ENCODE data around the gene MLLT6. TPM values are rescaled to one million over a fixed set of nuclear protein-coding genes. Genes with fewer than 3 reads are reported as not detected.

The MLLT6 gene
- total and polyA plus RNA-seq, 2 of the 13 experiments (the other 11 are each of a cell fraction or from before 2014, with no cell fraction given): 50.7 to 69.5 TPM

DNA sequence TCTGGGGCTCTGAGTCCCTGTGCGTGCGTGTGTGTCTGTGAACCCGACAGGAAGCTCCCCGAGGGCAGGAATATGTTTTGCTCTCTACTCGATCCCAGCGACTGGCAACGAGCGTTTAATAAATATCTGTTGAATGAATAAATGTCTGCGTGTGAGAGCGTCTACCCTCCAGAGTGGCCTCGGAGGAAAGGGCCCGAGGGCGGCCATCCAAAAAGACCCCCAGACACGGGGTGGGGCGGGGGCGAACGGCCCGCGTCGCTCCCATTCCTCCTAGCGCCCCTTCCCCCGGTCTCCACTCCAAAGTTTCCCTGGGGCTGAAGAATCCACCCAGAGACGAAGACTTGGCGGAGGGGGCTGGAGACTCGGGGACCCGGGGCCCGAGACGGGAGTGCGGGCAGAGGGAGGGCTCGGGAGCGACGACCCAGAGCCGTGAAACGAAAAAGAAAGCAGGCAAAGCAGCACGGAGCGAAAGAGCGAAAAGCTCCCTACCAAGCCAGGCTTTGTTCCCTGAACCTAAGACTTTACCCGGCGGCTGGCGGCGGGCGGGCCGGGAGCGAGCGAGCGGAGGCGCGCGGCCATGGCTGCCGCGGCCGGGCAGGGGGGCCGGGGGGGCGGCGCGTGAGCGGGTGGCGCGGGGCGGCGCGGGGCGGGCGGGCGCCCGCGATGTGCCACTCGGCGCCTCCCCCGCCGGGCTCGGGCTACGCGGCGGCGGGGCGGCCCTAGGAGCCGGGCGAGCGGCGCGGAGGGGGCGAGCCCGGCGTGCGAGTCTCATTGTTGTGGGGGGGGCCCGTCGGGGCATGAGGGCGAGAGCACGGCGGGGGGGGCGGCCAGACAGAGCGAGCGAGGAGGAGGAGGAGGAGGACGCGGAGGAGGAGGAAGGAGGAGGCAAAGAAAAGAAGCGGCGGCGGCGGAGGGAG, at the start of gene MLLT6 (continued):
- TF ChIP-seq, protein P1, sequence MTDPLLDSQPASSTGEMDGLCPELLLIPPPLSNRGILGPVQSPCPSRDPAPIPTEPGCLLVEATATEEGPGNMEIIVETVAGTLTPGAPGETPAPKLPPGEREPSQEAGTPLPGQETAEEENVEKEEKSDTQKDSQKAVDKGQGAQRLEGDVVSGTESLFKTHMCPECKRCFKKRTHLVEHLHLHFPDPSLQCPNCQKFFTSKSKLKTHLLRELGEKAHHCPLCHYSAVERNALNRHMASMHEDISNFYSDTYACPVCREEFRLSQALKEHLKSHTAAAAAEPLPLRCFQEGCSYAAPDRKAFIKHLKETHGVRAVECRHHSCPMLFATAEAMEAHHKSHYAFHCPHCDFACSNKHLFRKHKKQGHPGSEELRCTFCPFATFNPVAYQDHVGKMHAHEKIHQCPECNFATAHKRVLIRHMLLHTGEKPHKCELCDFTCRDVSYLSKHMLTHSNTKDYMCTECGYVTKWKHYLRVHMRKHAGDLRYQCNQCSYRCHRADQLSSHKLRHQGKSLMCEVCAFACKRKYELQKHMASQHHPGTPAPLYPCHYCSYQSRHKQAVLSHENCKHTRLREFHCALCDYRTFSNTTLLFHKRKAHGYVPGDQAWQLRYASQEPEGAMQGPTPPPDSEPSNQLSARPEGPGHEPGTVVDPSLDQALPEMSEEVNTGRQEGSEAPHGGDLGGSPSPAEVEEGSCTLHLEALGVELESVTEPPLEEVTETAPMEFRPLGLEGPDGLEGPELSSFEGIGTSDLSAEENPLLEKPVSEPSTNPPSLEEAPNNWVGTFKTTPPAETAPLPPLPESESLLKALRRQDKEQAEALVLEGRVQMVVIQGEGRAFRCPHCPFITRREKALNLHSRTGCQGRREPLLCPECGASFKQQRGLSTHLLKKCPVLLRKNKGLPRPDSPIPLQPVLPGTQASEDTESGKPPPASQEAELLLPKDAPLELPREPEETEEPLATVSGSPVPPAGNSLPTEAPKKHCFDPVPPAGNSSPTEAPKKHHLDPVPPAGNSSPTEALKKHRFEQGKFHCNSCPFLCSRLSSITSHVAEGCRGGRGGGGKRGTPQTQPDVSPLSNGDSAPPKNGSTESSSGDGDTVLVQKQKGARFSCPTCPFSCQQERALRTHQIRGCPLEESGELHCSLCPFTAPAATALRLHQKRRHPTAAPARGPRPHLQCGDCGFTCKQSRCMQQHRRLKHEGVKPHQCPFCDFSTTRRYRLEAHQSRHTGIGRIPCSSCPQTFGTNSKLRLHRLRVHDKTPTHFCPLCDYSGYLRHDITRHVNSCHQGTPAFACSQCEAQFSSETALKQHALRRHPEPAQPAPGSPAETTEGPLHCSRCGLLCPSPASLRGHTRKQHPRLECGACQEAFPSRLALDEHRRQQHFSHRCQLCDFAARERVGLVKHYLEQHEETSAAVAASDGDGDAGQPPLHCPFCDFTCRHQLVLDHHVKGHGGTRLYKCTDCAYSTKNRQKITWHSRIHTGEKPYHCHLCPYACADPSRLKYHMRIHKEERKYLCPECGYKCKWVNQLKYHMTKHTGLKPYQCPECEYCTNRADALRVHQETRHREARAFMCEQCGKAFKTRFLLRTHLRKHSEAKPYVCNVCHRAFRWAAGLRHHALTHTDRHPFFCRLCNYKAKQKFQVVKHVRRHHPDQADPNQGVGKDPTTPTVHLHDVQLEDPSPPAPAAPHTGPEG (CRISPR knock-in tag; IDR thresholded peaks at IDR 0.05): peak; percentile 100
- TF ChIP-seq ZNF800 (CRISPR knock-in tag; IDR thresholded peaks at IDR 0.05): 0 out of 2 replicates have a peak, but pooled peaks have one; percentile 24
- no peak for TF ChIP-seq ZNF326 (CRISPR knock-in tag; IDR thresholded peaks at IDR 0.05; ENCODE audit: borderline replicate concordance)
- TF ChIP-seq, protein P2, sequence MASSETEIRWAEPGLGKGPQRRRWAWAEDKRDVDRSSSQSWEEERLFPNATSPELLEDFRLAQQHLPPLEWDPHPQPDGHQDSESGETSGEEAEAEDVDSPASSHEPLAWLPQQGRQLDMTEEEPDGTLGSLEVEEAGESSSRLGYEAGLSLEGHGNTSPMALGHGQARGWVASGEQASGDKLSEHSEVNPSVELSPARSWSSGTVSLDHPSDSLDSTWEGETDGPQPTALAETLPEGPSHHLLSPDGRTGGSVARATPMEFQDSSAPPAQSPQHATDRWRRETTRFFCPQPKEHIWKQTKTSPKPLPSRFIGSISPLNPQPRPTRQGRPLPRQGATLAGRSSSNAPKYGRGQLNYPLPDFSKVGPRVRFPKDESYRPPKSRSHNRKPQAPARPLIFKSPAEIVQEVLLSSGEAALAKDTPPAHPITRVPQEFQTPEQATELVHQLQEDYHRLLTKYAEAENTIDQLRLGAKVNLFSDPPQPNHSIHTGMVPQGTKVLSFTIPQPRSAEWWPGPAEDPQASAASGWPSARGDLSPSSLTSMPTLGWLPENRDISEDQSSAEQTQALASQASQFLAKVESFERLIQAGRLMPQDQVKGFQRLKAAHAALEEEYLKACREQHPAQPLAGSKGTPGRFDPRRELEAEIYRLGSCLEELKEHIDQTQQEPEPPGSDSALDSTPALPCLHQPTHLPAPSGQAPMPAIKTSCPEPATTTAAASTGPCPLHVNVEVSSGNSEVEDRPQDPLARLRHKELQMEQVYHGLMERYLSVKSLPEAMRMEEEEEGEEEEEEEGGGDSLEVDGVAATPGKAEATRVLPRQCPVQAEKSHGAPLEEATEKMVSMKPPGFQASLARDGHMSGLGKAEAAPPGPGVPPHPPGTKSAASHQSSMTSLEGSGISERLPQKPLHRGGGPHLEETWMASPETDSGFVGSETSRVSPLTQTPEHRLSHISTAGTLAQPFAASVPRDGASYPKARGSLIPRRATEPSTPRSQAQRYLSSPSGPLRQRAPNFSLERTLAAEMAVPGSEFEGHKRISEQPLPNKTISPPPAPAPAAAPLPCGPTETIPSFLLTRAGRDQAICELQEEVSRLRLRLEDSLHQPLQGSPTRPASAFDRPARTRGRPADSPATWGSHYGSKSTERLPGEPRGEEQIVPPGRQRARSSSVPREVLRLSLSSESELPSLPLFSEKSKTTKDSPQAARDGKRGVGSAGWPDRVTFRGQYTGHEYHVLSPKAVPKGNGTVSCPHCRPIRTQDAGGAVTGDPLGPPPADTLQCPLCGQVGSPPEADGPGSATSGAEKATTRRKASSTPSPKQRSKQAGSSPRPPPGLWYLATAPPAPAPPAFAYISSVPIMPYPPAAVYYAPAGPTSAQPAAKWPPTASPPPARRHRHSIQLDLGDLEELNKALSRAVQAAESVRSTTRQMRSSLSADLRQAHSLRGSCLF (CRISPR knock-in tag; IDR thresholded peaks at IDR 0.05; ENCODE audit: borderline replicate concordance): peak; percentile 74; the same call in 1 of the 2 replicates
- TF ChIP-seq SAP130 (CRISPR knock-in tag; IDR thresholded peaks at IDR 0.05; ENCODE audit: low read depth): peak; percentile 28

Data from HepG2 (cell line).